Measurements from ENCODE around the gene INF2.
"Not testable (repeated sequence)": the region's sequence is repeated elsewhere in the genome, so short reads cannot be mapped to it uniquely, and the experiment has no call there.

The INF2 gene

DNA sequence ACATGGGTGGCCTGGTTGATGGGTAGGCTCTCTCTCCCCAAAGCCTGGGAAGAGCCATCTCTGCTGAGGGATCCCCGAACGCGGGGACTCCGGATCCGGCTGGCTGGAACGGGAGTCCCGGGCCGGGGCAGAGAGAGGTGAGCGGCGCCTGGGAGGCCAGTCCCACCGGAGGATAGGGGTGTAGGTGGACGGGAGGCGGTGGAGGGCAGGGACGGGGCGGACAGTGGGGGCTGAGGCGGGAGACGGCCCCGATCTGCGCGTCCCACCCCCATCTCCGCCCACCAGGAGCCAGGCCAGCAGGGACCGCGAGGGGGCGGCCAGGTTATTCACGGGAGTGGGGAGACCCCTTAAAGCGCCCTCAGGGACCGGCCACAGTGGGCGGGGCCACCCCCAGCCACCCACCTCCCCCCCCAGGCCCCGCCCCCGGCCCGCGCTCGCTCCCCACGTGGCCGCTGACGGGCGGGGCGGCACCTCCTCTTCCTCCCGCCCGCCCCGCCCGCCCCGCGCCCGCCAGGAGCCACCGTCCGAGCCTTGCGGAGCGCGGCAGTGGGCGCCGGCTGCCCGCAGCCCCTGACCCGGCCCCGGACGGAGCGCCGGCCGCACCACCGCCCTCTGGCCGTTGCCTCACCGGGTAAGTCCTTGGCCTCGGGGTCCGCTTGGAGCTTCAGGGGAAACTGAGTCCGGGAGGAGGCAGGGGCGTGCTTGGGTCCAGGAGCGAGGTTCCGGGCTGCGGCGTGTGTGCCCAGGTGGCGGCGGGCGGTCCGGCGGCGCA, at the start of gene INF2:
INF2 (plus strand) TSS at position 510 of the 772 bp plus-strand sequence. CDS start 11,748 bp downstream, outside the sequence.
- DNase-seq (ENCODE audit: low read depth) = no peak

- DNase-seq (ENCODE audit: low read depth) = peak; percentile 11
Observed at GRCh38 chr14:104639885-104640548, 49.4 kb upstream of the INF2 start.

GRCh38 chr14:104640681-104641080, 48.7 kb upstream of the INF2 start:
- no peak for DNase-seq (ENCODE audit: low read depth)

DNA sequence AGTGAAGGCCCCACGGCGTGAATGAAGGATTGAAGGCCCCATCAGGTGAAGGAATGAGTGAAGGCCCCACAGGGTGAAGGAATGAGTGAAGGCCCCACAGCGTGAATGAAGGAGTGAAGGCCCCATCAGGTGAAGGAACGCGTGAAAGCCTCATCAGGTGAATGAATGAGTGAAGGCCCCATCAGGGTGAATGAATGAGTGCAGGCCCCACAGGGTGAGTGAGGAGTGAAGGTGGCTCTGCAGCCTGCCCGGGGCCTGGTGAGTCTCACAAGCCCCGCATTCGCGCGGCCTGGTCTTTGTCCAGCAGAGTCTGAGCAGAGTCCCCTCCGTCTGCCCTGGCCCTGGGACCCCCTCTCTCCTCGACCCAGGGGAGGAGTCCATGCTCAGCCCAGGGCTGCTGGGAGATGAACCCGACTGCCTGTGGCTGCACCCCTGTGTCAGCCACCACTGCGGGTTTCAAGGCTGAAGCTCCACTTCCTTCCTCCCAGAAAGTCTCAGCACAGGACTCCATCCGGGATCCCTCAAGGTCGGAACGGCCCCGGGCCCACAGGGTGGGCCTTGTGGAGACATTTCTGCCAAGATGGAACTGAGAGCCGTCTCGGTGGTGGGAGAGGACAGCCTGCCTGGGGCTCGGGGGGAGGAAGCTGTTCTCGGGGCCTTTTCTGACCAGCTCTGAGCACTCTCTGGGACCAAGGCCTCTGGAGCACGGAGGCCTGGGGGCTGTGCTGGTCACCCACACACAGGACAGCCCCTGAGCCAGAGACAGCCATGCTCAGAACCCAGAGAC, 47.5 kb upstream of the INF2 start:
- DNase-seq (ENCODE audit: low read depth) = no peak

DNA sequence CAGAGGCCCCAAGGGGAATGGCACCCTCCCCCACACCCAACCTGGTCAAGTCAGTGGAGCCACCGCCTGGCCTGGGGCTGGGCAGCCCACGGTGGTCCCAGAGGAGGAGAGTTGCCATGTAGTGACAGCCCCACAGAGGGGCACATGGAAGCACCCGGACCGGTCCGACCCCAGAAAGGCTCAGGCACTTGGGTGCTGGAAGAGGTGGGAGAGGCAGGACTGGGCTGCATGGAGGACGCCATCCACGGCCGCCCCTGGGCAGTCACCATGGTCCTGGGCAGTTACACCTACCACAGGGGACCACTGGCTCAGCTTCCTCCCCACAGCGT, 46.9 kb upstream of the INF2 start:
- DNase-seq (ENCODE audit: low read depth) = no peak

DNA sequence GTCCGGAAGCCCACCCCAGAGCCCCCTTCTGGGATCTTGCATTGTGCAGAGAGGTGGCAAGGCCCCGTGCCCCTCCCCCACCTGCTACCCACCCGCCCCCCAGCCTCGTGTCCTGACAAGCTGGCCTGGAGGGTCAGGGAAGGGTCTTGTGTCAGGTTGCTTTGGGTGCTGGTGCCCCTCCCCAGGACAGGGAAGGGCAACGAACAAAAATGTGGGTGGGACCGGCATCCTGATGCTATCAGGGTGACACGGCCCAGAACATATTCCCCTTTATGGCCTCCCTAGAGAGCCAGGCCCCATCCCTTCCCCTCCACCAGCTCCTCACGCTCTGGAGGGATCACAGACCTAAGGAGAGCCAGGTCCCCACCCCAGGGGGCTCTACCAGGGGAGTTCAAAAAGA, 46.1 kb upstream of the INF2 start:
- no peak for DNase-seq (ENCODE audit: low read depth)

DNA sequence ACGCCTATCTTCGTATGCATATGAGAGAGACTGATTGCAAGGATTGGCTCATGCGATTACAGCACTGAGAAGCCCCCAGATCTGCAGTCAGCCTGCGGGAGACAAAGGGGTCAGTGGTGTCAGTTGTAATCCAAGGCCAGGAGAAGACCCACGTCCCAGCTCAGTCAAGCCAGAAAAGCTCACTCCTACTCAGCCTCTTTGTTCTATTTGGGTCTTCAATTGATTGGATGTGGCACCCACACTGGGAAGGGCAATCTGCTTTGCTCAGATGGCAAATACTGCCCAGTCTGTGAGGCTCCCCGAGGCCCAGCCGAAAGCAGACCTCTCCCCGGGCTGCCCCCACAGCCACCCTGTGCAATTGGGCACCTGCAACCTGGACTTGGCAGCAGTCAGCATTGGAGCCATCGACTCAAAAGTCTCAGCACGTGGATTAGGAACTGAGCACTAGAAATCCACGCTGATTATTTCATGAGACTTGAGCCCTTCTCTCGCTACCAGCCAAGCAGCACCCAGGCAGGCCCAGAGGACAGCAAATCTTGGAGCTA, 45.3 kb upstream of the INF2 start:
- no peak for DNase-seq (ENCODE audit: low read depth)

DNA sequence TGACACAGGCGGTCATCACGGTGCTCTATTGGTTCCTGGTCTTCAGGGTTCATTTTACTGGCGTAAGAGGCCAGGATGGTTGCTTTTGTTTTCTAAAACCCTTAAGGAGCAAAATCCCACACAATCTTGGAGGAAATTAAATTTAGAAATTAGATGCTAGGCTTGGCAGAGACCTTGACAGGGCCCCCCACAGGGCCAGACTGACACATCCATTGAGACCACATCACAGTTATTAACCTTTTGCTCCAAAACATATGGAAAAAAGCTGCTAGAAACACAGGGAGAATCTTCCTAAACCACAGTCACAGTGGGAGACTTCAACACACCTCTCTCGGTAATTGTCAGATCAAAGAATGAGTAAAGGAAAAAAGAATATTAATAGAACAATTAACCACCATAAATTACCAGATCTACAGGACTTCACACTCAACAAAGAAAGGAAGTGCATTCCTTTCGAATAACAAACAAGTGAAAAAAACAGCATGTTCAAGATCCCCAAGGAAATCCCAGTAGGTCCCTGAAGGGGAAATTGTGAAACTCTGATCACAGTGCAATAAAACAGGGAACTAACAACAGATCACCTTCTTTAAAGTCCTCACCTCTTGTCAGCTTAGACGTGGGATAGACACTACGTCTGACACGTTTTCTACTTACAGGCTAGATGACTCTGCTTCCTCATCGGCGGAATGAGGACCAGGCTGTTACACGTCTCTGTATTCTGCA, 44.6 kb upstream of the INF2 start:
- no peak for DNase-seq (ENCODE audit: low read depth)

DNA sequence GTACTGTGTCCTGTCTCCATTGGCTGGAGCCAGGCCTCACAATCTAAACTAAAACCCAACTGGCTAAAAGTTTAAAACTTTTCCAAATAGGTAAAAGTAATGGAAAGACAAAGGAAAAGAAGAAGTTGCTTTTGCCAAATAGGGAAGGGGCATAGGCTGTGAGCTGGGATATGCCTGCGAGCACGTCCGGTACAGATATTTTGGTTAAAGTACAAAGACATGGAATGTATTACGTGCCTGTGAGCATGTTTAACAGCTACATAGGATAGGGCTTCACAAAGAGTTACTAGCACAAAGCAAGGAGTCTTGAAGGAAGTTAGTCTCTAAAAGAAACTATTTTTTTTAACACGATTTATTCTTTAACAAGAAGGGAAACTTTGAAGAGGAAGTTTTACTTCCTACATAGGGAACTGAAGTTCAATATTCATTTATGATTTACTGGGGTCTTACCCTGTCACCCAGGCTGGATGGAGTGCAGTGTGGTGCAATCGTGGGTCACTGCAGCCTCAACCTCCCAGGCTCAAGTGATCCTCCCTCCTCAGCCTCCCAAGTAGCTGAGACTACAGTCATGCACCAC, 41.9 kb upstream of the INF2 start:
- no peak for DNase-seq (ENCODE audit: low read depth)

DNA sequence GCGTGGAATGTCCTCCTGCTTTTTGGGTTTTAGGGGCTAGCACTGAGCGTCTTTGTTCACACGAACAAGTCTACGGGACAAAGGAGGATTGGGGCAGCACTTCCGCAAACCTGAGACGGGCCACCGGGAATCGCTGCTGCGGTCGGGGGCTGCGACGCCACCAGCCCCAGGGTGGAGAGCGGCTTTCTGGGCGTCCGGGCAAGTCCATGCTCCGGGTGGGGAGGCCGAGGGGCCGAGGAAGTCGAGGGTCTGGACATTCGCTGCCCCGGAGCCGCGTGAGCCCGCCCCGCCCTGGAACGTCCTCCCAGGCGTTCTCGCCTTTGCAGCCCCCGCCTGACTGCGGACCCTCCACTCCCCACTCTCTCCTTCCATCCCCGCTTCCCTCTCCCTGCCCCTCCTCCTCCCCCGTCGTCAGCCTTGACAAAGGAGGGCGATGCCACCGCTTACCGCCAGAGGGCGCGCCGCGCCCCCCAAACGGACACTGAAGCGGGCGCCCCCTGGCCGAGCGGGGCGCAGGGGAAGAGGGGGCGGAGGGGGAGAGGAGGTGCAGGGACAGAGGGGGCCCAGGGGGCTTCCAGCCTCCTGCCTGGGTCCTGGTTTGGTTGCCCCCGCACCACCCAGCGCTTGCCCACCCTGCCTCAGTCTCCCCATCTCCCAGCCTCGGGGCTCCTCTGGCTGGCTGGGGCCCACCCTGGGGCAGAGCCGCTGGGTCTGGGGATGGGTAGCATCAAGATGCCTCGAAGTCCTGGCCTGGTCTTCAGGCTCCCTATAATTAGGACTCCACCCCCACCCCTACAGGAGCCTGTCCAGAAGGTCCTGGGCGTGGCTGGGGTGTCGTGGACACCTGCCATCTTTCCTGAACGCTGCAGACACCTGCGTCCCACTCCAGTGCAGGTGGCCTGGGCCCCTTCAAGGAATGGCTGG, 39.1 kb upstream of the INF2 start:
- peak; percentile 19 for DNase-seq (ENCODE audit: low read depth)

DNA sequence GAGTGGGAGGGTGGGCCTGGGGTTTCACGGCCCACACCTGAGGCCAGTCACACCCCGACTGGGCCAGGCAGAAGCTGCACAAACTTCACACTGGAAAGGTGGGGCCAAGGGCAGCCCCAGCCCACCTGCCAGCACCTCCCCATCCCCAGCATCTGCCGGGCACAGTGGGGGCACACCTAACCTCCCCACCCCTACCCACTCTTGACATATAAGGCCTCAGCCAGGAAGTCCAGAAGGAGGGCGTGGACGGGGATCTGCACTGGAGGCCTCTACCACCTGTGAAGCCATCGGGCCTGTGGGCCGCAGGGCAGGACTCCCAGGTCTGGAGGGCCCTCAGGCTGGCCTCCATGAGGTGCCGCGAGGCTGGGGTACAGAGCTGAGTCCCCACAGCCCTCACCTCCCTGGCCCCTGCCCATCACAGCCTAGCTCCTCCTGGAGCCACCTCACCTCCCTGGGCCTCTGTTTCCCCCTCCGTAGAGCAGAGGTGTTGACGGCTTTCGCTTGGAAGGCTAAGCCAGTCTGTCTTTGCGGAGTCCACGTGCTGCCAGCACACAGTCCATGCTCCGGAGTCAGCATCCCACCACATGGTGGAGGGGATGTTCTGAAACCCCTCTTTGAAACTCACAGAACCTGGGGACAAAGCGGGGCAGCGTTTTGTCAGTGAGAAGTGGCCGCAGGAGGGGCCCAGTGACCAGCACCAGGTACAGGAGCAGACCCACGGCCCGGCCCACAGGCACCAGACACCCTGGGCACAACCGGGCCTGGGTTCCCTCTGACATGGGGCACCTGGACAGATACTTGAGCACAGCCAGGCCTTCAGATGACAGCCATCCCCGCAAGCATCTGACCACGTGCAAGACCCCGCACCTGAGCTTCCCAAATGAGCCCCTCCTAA, 38.2 kb upstream of the INF2 start:
- DNase-seq (ENCODE audit: low read depth) = no peak

DNA sequence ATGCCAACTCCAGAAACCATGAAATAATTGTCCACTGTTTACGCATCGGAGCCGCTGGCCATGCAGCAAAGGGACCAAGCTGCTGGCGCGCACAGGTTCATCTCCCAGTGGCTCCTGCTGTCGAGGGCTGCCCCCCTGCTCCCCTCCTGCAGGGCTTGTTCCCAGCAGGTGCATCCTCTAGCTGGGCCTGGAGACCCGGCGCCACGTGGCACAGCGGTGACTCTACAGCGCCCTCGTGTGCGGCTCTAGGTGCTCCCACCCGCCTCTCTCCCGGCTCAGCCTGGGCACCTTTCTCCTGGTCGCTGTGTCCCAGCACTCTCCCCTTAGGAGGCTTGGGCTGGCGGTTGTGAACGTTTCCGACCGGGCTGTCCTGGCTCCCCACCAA, 37.5 kb upstream of the INF2 start:
- no peak for DNase-seq (ENCODE audit: low read depth)

DNA sequence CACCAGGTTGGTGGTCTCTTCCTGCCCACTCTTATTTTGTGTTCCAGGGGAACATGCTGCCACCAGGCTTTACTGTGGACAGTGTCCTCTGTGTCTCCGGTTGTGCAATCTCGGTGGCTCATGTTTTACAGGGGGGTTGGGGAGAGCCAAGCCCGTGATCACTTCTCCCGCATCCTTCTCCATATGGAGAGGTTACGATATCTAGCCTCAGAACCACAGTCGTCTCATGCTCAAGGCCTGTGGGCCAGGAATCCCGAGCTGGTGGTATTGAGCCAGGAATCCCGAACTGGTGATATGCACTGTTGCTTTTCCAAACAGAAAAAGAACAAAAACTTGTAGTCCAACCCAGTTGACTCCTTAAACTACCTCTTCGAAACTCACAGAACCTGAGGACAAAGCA, 37.0 kb upstream of the INF2 start:
- no peak for DNase-seq (ENCODE audit: low read depth)

- DNase-seq (ENCODE audit: low read depth) = not testable (repeated sequence)
Observed at GRCh38 chr14:104653130-104653920, 36.1 kb upstream of the INF2 start.

DNA sequence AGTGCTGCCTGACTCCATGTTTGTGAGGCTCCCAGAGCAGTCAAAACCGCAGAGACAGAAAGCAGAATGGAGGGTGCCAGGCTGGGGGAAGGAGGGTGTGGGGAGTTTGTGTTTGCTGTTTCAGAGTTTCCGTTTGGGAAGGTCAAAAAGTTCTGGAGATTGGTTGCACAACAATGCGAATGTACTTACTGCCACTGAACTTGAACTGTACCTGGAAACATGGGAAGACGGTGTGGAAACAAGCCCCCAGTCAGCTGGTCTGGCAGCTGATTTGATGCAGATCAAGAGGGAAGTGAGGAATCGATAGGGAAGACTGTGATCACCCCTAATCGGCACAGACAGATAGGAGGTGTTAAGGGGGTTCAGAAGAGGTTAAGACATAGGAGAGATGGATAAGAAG, 35.3 kb upstream of the INF2 start:
- DNase-seq (ENCODE audit: low read depth) = no peak

DNA sequence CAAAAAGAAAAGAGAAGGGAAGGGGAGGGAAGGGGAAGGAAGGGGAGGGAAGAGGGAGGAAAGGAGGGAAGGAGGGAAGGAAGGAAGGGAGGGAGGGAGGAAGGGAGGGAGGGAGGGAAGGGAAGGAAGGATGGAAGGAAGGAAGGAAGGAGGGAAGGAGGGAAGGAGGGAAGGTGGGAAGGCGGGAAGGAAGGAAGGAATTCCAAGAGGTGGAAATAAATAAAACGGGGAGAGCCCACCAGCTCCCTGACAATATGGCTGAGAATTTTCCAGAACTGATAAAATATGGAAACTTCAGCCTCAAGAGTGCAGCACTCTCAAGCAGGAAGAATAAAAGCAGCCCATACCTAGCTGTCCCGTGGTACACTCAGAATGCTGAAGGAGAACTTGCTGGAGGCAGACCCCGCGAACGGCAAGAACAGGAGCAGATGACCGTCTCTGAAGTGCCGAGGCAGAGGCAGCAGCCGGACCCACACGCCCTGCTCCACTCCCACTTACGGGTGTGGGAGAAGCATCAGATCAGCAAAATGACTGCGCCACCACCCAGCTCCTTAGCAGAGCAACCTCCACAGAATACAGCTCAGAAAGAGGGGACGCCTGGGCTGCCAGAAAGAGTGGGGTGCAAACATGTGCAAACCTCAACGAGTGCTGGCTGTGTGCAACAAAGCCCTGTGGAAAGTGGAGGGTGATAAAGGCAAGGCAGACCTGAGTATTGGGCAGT, 34.1 kb upstream of the INF2 start:
- no peak for DNase-seq (ENCODE audit: low read depth)

GRCh38 chr14:104656014-104656714, 33.3 kb upstream of the INF2 start:
- no peak for DNase-seq (ENCODE audit: low read depth)
